SIG-M5 treated with dmso at 0.1 percent for 504 hours (cell line): ENCODE results near the gene MYO5A.
"Not testable (repeated sequence)": the region's sequence is repeated elsewhere in the genome, so short reads cannot be mapped to it uniquely, and the experiment has no call there.

Experiments used
- DNase-seq: peaks from one replicate; lab custom pipeline; 2025; ENCODE audit not compliant: unreplicated experiment; lab: John Stamatoyannopoulos, UW

Gene MYO5A

GRCh38 chr15:52509500-52510245, 19.0 kb downstream of the MYO5A start:
- DNase-seq = no peak

DNA sequence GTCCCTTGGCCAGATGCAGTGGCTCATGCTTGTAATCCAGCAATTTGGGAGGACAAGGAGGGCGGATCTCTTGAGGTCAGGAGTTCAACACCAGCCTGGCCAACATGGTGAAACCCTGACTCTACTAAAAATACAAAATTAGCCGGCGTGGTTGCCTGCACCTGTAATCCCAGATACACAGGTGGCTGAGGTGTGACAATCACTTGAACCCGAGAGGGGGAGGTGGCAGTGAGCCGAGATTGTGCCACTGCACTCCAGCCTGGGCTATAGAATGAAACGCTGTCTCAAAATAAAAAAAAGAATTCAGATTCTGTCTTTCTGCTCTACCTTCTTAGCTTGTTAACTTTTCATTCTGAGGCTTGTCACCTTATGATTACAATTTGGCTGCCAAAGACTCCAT, 22.1 kb downstream of the MYO5A start:
- no peak for DNase-seq

DNA sequence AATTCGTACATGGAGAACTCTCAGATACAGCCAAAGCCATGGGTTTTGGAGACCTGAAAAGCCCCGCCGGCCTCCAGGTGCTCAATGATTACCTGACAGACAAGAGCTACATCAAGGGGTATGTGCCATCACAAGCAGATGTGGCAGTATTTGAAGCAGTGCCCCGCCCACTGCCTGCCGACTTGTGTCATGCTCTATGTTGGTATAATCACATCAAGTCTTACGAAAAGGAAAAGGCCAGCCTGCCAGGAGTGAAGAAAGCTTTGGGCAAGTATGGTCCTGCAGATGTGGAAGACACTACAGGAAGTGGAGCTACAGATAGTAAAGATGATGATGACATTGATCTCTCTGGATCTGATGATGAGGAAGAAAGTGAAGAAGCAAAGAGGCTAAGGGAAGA, 23.5 kb downstream of the MYO5A start:
- peak; percentile 18 for DNase-seq

GRCh38 chr15:52503788-52504496, 24.7 kb downstream of the MYO5A start:
- DNase-seq = peak; percentile 87

DNA sequence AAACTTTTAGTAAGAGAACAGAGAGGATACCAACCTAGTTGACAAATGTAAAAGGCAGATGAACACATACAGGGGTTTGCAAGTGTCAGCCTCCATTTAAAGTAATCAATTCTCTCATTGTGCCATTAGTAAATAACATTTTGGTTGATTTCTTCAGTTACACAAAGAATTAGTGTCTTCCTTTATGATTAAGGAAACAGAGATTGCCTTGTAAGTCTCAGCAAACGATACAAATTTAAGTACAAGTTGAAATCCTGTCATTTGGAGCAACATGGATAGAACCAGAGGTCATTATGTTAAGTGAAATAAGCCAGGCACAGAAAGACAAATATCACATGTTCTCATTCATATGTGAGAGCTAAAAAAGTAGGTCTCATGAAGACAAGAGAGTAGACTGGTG, 26.1 kb downstream of the MYO5A start:
- no peak for DNase-seq

DNA sequence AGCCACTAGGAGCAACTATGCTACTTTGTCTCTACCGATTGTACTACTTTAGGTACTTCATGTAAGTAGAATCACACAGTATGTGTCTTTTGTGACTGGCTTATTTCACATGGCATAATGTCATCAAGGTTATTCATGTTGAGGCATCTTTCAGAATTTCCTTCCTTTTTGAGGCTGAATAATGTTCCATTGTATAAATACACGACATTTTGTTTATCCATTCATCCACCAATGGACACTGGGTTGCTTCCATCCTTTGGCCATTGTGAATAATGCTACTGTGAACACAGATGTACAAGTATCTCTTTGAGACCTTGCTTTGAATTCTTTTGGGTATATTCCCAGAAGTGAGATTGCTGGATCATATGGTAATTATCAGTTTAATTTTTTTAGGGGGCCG, 29.2 kb downstream of the MYO5A start:
- no peak for DNase-seq

DNA sequence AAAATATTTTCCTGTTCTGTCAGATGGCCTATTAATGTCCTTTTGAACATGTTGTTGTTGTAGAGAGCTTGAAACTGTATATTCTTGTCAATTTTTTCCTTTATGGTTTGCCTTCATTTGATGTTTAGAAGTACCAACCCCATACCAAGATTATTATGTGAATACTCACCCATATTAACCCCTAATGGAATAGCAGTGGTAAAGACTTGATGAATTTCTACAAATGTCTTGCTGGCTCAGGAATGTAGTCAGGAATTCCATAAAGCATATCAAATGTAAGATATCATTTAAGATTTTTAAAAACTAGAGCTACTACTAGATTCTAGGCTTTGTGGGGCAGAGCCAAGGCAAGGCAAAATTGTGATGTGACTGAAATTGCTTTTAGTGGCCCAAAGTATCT, 30.0 kb downstream of the MYO5A start:
- no peak for DNase-seq

GRCh38 chr15:52496776-52497470, 31.8 kb downstream of the MYO5A start:
- DNase-seq = peak; percentile 34

- DNase-seq = no peak
Measured at GRCh38 chr15:52496175-52496574, 32.5 kb downstream of the MYO5A start.

DNA sequence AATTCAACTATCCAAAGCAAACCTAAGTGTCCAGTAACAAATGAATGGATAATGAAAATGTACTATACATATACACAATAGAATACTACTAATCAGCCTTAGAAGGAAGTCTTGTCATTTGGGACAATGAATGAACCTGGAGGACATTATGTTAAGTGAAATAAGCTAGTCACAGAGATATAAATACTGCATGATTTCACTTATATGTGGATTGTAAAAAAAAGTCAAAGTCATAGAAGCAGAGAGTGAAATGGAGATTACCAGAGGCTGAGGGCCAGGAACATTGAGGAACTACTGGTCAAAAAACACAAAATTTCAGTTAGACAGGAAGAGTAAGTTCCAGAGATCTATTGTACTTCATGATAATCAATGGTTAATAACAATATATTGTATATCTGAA, 33.6 kb downstream of the MYO5A start:
- no peak for DNase-seq

DNA sequence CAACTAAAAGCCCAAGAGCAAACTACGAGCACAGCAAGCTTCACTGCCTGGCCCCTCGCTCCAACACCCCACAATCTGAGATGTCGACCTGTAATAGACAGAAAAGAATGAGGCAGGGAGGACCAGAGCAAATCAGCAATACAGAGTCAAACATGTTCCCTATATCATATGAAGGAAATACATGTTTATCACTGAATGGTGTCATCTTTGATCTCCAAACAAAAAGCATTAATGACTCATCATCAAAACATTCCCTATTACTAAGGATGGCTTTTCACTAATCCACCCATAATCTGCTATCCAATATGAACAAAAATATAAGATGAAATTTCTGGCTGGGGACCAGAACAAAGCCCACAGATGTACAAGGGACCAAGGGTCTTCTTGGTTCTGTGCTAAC, 34.7 kb downstream of the MYO5A start:
- DNase-seq = no peak

DNA sequence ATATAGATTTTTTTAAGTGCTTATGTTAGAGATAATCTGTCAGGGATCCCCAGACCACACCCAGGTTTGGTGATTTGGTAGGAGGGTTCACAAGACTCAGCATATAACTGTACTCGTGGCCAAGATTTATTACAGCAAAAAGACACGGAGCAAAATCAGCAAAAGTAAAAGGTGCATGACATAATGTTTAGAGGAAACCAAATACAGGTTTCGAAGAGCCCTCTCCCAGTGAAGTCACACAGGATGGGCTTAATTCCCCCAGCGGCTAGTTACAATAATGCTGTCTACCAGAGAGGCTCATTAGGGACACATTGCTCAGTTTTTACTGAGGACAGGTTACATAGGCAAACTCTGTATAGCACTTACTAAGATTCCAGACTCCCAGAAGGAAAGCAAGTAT, 36.5 kb downstream of the MYO5A start:
- DNase-seq = no peak

DNA sequence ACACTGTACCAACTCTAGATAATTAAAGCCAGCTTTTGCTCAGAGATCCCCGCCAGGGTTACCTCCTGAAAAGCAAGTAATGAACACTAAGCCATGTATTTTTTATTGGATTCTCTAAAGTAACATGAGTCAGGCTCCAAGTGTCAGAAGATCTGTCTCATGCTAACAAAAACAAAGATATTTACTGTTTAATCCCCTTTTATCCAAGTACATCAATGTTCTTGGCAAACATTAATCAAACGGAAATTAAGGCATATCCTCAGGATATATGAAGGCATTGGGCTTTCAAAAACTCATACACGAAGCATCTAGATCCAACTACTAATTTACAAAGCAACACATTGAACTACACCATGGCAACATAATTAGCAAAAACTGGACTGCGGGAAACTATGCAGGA, 37.2 kb downstream of the MYO5A start:
- DNase-seq = no peak

- not testable (repeated sequence) for DNase-seq
Measured at GRCh38 chr15:52489430-52489829, 39.2 kb downstream of the MYO5A start.

- DNase-seq = no peak
Measured at GRCh38 chr15:52488830-52489229, 39.9 kb downstream of the MYO5A start.

DNA sequence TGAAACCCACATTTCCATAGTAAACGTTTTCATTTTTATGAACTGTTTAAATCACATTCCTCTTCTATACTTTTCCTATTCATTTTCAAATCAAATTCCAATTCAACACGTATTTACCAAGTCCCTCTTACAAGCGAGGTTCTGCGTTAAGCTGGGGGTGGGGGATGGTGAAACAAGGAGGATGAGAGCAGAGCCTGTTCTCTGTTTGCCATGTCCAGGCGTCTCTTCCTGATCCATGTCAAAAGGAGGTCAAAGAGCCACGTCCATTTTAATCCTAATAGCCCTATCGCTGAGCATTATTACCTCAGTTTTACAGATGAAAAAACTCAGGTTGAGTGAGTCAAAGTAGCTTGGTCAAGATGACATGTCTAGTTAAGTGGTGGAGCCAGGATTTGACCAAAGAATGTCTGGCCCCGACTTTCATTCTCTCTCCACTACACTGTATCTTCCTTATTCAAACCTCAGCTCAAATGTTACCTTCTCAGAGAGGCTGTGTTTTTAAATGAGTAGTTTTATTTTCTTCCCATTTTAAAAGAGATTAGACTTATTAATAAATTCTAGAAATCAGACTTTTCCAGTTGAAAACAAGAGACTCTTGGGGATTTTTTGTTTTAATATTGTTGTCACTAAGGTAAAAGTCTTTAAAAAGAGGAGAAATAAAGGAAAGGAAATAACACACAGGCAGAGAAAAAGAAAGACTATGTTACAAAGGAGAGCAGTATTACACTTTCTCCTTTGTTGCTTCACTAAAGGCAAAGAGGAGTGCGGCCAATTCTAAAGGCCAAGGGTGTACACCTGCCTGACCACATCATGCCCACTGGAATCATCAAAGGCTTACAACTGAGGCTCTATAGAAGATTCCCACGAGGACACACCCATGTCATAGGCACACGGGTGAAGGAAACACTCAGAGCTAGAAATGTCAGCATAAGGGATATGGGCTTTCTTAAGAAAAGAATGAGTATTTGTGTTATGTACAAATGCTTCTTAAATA, 42.4 kb downstream of the MYO5A start:
- no peak for DNase-seq

DNA sequence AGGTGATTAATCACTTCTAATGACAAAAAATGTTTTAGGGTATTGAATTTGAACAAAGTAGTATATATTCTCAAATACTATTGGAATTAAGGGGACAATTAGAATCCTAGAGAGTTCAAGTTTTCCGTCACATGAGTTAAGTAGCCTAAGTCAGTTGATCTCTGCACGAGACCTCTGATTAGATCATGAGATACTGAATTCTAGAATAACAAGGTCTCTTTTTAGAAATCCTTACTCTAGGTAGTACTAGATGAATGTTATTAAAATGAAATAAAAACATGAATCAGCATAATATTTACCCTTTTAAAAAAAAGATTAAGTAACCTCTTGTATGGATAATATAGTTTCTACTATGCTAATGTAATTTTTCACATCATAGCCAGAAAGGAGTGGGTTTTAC, 43.4 kb downstream of the MYO5A start:
- DNase-seq = no peak

- peak; percentile 4 for DNase-seq
Measured at GRCh38 chr15:52483707-52484106, 45.0 kb downstream of the MYO5A start.

DNA sequence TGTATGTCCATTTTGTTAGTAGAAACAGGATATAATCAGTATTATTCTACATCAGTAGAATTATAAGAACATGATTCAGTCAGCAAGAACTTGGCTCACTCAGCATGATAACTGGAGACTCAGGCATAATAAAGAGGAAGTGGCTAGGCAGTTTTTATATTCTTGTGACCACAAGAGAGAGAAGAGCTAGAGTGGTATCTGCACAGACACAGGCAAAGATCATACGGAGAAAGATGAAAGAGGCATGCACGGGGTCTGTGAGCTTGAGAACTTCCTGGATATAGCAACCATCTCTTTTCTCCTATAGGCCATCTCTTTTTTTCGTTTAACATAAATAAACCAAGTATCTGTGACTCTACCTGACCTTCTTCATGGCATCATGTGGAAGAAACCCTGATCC, 46.8 kb downstream of the MYO5A start:
- DNase-seq = peak; percentile 94

DNA sequence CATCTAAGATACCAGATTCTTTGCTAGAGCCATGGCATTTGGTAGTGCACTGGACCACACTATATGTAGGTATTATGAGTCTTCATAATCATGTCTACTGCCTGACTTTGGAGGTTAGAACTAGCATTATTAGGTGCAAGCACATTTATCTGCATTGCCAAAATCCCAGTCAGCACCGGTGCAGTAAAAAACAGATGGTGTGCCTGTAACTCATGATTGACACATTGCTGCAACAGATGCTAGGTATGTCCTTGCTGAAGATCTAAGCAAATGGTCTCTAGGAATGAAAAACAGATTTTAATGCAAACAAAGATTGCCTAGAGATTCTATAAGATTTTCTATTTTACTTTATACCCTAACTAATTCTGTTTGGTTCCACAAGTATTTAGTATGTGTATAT, 47.7 kb downstream of the MYO5A start:
- no peak for DNase-seq

- DNase-seq = no peak
Measured at GRCh38 chr15:52466716-52467115, 62.0 kb downstream of the MYO5A start.
